HG02884 (cell line): ENCODE measurements around the gene PLCL1.
"Not testable (repeated sequence)": the region's sequence is repeated elsewhere in the genome, so short reads cannot be mapped to it uniquely, and the experiment has no call there.

Experiments used
- ATAC-seq: cut with Tn5 transposase; IDR thresholded peaks from one replicate; pipeline ENCODE4 v1.9.1; 2021; ENCODE audit warnings: mild to moderate bottlenecking, moderate library complexity; ENCODE audit not compliant: unreplicated experiment

PLCL1 gene

DNA sequence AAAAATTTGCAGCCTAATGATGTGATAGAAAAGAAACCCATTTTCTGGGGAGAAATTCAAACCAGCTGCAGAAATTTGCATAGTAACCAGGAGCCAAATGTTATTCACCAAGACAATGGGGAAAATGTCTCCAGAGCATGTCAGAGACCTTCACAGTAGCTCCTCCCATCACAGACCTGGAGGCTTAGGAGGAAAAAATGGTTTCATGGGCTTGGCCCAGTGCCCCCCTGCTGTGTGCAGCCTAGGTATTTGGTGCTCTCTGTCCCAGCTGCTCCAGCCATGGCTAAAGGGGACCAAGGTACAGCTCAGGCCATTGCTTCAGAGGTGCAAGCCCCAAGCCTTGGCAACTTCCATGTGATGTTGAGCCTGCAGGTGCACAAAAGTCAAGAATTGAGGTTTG lies 352.9 kb downstream of the PLCL1 start:
- no peak for ATAC-seq

DNA sequence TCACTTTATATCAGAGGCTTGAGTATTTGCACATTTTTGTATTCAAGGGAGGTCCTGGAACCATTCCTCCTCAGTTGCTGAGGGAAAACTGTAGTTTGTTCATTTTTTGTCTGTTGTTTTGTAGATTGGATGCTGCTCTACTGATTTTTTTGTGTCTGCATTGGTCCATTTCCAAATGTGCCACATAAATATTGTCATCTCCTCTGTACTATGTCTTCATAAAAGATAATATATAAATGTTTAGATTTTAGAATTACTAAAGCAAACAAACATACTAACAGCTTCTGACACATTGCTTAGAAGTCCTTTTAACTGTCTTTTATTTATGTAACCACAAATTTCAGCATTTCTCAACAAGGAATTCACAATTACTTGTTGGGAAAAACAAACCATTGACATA lies 356.8 kb downstream of the PLCL1 start:
- ATAC-seq = no peak

DNA sequence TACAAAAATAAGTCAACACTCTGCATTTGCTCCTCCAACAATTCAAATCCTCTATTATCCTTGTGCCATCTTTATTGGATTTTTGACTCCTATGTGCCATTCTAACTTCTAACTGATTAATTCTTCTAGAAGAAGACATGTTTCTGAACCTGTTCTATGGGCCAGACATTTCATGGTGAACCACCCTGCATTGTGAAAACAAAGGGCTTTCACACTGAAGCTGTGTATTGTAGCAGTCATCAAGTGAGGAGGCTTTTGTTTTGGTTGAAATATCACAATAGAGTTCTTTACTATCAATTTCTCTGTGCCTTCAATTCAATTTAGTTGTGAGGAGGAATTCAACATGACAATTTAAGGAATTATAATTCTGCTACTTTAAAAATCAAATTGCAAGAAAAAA lies 357.9 kb downstream of the PLCL1 start:
- no peak for ATAC-seq

DNA sequence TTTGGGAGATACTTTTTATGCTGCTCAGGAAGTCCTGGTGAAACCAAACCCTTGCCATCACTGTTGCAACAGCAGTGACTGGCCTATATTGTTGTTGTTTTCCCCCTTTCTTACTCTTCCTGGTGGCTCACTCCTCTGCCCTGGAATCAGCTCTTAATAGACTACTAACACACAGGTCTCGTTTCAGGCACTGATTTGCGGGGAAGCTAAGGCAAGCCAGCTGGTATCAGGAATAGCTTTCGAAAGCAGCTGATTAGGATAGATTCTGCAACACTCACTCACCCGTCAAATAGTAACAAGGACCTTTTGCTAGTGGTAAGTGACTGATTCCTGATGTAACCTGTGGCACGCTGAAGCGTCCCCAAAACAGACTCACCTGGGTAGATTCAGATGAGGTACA lies 360.4 kb downstream of the PLCL1 start:
- no peak for ATAC-seq

DNA sequence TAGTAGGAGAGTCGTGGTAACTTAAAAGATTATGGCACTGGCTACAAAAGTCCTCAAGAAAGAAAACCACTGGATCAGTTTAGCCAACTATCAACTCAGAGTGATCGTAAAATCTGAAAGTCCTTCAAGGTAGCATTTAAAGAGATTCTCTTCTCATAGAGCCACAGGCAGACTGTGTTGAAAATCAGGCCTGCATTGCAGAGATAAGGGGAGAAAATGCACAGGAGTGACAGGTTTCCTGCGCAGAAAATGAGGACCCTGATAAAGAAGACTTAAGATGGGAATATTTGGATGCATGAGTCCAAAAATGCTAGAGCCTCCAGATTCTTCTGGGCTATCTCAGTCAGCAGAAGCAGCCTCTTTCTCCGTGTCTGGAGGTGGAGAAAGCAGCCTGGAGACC lies 360.9 kb downstream of the PLCL1 start:
- no peak for ATAC-seq

DNA sequence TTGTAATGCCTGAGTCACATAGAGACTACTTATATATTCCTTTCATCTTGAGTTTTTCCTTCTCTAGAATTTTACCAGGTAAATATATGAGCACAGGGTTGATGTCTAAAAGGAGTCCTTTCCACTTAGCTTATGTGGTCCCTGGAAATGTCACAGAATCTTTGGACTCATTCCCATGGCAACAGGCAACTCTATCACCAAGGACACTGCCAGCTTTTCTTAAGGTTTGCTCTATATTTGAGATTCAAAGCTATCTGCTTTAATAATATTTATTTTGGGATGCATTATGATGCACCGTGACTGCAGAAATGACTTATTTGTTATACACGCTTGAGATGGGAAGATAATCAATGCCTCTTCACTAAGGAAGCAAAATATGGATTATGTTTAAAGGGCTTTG lies 363.0 kb downstream of the PLCL1 start:
- ATAC-seq = no peak

DNA sequence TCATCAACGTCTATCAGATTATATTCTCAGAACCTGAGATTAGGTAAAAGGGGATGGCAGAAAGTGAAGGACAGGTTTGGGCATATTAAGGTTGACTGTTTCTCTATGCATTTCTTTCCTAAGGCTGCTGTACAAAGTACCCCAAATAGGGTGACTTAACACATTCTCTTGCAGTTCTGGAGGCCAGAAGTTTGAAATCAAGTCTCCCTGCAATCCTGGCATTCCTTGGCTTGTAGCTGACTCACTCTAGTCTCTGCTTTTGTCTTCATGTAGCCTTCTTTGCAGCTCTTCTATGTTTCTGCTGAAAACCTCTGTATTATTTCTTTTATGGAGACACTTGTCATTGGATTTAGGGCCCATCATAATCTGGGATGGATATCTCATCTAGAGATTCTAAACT lies 364.3 kb downstream of the PLCL1 start:
- ATAC-seq = no peak

DNA sequence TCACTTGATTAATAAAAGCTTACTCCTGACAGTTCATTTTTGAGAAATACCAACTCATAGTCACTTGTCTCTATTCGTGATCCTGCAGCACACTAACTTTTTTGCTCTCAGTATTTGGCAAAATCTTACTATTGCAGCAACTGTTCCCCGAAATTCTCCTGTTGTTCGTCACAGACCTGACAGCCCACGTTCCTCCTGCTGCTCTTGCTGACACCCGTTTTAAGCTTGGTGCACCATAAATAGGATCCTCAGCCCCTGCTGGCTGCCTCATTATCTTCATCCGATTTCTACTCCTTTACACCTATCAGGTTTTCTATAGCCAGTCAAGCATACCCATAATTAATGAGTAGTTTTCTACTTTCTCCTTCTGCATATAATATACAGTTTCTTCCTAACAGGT lies 368.8 kb downstream of the PLCL1 start:
- no peak for ATAC-seq

DNA sequence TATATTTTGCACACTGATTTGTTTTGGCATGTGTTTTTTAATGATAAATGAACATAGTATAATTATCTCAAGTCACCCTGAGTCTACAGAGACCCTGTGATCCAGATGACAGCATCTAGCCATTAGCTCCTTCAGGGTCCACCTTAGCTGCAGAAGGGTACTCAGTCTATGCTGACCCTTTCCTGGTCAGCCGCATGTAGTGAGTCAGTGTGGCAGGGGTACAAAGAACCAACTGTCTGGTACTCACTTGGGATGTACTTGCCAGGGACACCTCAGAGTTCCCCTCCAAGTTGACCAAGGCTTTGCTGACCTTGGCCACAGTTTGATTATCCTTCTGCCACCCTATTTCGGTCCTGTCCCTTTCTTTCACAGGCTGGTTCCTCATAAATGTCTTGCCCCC lies 369.5 kb downstream of the PLCL1 start:
- ATAC-seq = no peak

DNA sequence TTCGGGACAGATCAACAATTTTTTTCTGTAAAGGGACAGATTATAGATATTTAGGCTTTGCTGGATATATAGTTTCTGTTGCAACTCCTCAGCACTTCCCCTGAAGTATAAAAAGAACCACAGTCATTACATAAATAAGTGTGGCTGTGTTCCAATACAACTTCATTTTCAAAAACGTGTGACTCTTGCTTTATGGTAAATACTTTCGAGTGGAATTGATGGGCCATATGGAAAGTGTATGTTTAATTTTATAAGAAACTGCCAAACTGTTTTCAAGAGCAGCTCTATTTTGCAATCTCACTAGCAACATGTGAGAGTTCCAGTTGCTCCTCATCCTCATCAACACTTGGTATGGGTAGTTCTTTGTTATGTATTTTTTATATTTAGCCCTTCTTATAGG lies 370.9 kb downstream of the PLCL1 start:
- no peak for ATAC-seq

DNA sequence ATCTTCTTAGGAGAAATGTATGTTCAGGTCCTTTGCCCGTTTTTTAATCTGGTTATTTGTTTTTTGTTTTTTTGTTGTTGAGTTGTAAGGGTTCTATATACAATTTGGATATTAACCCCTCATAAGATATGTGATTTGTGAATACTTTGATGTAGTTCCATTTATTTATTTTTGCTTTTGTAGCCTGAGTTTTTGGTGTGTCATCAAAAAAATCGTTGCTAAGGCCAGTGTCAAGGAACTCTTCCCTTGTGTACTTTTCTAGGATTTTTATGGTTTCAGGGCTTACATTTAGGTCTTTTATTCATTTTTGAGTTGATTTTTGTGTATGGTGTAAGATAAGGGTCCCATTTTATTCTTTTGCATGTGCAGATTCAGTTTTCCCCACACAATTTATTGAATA lies 372.6 kb downstream of the PLCL1 start:
- ATAC-seq = no peak

DNA sequence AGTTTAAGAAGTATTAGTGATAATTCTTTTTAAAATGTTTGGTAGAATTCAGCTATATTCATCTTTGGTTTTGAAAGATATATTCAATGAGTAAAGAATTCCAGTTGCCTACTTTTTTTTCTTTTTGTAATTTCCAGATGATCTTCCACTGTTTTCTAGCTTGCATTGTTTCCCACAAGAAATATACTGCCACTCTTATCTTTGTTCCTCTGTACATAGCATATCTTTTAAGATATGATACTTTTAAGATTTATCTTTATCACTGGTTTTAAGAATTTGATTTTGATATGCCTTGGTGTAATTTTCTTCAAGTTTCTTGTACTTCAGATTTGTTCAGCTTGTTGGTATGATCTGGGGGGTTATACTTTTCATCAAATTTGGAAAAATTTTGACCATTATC lies 374.4 kb downstream of the PLCL1 start:
- no peak for ATAC-seq

DNA sequence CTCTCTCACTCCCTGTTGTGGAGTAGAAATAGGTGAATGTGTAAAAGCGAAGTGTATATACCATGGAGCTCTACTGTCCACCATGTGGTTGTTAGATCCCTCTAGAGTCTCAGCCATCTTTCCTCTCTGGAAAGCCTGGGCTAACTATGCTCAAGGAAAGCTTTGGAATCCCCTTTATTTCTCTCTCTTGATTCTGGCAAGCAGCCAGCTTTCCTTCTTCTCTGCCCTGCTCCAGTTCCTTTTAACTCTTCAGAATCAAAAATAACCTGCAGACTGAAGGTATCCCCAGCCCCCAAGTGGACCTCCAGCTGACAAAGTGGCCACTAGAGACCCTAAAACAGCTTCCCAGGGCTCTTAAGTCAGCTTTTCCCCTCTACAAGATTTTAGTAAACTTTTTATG lies 381.9 kb downstream of the PLCL1 start:
- ATAC-seq = no peak

DNA sequence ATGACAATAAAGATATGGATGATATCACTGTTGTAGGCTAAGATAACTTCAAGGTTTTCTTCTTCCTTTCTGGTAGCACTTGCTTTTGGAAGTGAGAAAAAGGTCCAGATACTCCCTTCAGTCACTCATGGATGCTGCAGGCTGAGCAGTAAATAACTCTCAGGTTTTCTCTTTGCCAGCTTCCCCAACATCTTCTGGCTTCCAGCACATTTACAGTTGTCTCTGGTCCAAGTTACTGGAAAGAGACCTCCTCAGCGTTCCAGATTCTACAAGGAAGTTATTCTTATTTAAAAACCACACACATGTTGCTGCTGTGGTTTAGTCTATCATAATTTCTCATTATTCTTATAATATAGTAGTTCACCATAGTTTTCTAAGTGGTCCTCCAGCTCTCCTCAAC lies 383.4 kb downstream of the PLCL1 start:
- ATAC-seq = no peak

DNA sequence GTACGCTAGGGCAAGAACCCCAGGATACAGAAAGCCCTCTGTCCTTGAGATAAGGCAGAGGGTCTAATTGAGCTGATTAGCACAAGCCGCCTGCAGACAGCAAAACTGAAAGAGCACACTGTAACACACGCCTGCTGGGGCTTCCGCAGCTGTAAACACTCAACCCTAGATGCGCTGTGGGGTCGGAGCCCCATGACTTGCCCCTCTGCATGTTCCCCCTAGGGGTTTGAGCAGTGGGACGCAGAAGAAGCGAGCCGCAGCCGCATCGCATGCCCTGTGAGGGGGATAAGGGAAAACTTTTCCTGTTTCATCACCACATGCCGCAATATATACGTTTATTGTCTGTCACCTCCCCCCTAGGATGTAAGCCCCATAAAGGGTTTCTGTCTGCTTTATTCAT lies 384.6 kb downstream of the PLCL1 start:
- ATAC-seq = no peak

DNA sequence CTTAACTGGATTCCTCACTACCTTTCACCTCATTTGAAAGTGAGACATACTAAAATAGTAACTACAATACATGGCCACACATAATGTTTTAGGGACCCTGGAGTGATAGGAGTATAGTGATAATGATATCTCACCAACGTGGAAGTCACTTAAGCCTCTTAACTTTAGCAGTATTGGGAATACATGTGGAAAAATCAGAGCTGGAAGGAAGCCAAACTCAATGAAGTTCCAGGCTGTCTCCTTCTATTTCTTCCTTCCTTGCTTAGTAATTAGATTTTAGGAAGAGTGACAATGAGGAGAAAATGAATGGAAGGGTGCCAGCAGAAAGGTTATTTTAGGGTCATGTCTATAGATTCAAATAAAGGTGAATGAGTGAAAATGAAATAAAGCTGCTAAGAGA lies 387.3 kb downstream of the PLCL1 start:
- no peak for ATAC-seq

DNA sequence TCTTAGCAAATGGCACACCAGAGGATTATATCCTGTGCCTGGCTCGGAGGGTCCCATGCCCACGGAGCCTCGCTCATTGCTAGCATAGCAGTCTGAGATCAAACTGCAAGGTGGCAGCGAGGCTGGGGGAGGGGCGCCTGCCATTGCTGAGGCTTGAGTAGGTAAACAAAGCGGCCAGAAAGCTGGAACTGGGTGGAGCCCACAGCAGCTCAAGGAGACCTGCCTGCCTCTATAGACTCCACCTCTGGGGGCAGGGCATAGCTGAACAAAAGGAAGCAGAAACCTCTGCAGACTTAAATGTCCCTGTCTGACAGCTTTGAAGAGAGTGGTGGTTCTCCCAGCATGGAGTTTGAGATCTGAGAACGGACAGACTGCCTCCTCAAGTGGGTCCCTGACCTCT lies 392.2 kb downstream of the PLCL1 start:
- not testable (repeated sequence) for ATAC-seq
